CD4-positive, alpha-beta memory T cell (primary cell): ENCODE results near the gene PRDM7. TPM values are rescaled to one million over a fixed set of nuclear protein-coding genes. Genes with fewer than 3 reads are reported as not detected.
"Not testable (repeated sequence)": the region's sequence is repeated elsewhere in the genome, so short reads cannot be mapped to it uniquely, and the experiment has no call there.

Experiments used
- CTCF ChIA-PET: fragments of 350-600 bp; sonication (Branson Sonifier 250); formaldehyde crosslinking; loops from one replicate; lab custom pipeline; 2021; ENCODE audit warnings: inconsistent platforms; ENCODE audit not compliant: partially characterized antibody; lab: Charles Lee
- POLR2A ChIA-PET: fragments of 350-600 bp; sonication (Branson Sonifier 250); formaldehyde crosslinking; loops from one replicate; lab custom pipeline; 2021; ENCODE audit not compliant: partially characterized antibody; lab: Charles Lee
- DNase-seq, 5 donors: peaks; one replicate each; pipeline versions ENCODE4 v3.0.0 to v3.0.0-alpha.2; 2020 to 2022; ENCODE audit warnings: mixed read lengths in 1 of 5
- H3K27ac ChIP-seq: one replicate; pipeline ENCODE4 v1.7.0; 2013; ENCODE audit warnings: low read depth, low read length
- H3K27me3 ChIP-seq: 2 replicates; pipeline ENCODE4 v1.7.0; 2013; ENCODE audit warnings: mild to moderate bottlenecking, low read length, moderate library complexity; ENCODE audit not compliant: insufficient read depth
- H3K36me3 ChIP-seq: 2 replicates; pipeline ENCODE4 v1.7.0; 2013; ENCODE audit warnings: mild to moderate bottlenecking, low read length, moderate library complexity; ENCODE audit not compliant: insufficient read depth
- H3K4me1 ChIP-seq: 2 replicates; pipeline ENCODE4 v1.7.0; 2013; ENCODE audit warnings: mild to moderate bottlenecking, low read length, moderate library complexity; ENCODE audit not compliant: insufficient read depth
- H3K4me3 ChIP-seq, 2 donors: one replicate each; pipeline ENCODE4 v1.7.0; 2013; ENCODE audit warnings: low read length in 2 of 2, mild to moderate bottlenecking in 1 of 2
- H3K9me3 ChIP-seq, 2 donors: one replicate each; pipeline ENCODE4 v1.7.0; 2013; ENCODE audit warnings: low read length in 2 of 2, control low read depth in 1 of 2; ENCODE audit not compliant: control insufficient read depth in 1 of 2
- H3K27ac Mint-ChIP-seq, 7 donors: one replicate each; pipeline ENCODE4 v1.8.0; 2020 to 2021; ENCODE audit warnings: mixed read lengths in 7 of 7, mild to moderate bottlenecking in 6 of 7, inconsistent platforms in 3 of 7, moderate library complexity in 3 of 7
- H3K27me3 Mint-ChIP-seq, 2 donors: one replicate each; pipeline ENCODE4 v1.8.0; 2020 to 2021; ENCODE audit warnings: mixed read lengths in 2 of 2
- H3K36me3 Mint-ChIP-seq, 2 donors: one replicate each; pipeline ENCODE4 v1.8.0; 2020 to 2021; ENCODE audit warnings: mixed read lengths in 2 of 2, inconsistent platforms in 1 of 2, mild to moderate bottlenecking in 1 of 2
- H3K4me1 Mint-ChIP-seq, 4 donors: one replicate each; pipeline ENCODE4 v1.8.0; 2020 to 2021; ENCODE audit warnings: mixed read lengths in 4 of 4, mild to moderate bottlenecking in 1 of 4
- H3K4me3 Mint-ChIP-seq, 8 donors: one replicate each; pipeline ENCODE4 v1.8.0; 2020 to 2021; ENCODE audit warnings: mixed read lengths in 8 of 8, mild to moderate bottlenecking in 7 of 8, moderate library complexity in 6 of 8, inconsistent platforms in 3 of 8
- H3K9me3 Mint-ChIP-seq, 8 donors: one replicate each; pipeline ENCODE4 v1.8.0; 2020 to 2021; ENCODE audit warnings: mixed read lengths in 8 of 8, mild to moderate bottlenecking in 5 of 8, inconsistent platforms in 3 of 8, moderate library complexity in 1 of 8
- intact Hi-C: fragments of 100-400 bp; cut with micrococcal nuclease; formaldehyde crosslinking; loops from one replicate; pipeline ENCODE4 v1.15.1; 2023
- polyA plus RNA-seq, 2 donors: library from polyadenylated mRNA; unstranded; fragments of 300-500 nt; fragmentation: Illumina TruSeq; gene quantifications; one replicate each; pipeline ENCODE4 v1.2.3, GENCODE V29; 2021
- total RNA-seq, 2 experiments: library from RNA; stranded (reverse); gene quantifications; one replicate each; pipeline ENCODE4 v1.2.3, GENCODE V29; 2021

PRDM7 gene
- total and polyA plus RNA-seq, 4 experiments from 2014 or later = not detected

GRCh38 chr16:90101332-90101731 is 24.2 kb upstream of the PRDM7 start:
- H3K9me3 Mint-ChIP-seq, DNase-seq, H3K36me3 ChIP-seq, H3K27ac ChIP-seq, H3K27me3 ChIP-seq, H3K27ac Mint-ChIP-seq, H3K4me1 Mint-ChIP-seq, H3K36me3 Mint-ChIP-seq, POLR2A ChIA-PET, intact Hi-C loops, H3K4me3 Mint-ChIP-seq, H3K4me3 ChIP-seq, CTCF ChIA-PET, H3K4me1 ChIP-seq, H3K27me3 Mint-ChIP-seq, H3K9me3 ChIP-seq: not testable (repeated sequence)

GRCh38 chr16:90100790-90101189 is 23.7 kb upstream of the PRDM7 start:
- POLR2A ChIA-PET = not testable (repeated sequence)

GRCh38 chr16:90100229-90100628 is 23.1 kb upstream of the PRDM7 start:
- CTCF ChIA-PET, H3K27me3 Mint-ChIP-seq, H3K27ac ChIP-seq, H3K27ac Mint-ChIP-seq, H3K27me3 ChIP-seq, H3K36me3 ChIP-seq, H3K4me3 ChIP-seq, H3K36me3 Mint-ChIP-seq, H3K9me3 Mint-ChIP-seq, DNase-seq, POLR2A ChIA-PET, H3K9me3 ChIP-seq, H3K4me1 Mint-ChIP-seq, intact Hi-C loops, H3K4me3 Mint-ChIP-seq, H3K4me1 ChIP-seq: not testable (repeated sequence)

More at GRCh38 chr16:90100790-90101189, 23.7 kb upstream of the PRDM7 start:
- H3K4me1 ChIP-seq, H3K27ac Mint-ChIP-seq, CTCF ChIA-PET, H3K27me3 ChIP-seq, H3K36me3 ChIP-seq, H3K4me3 Mint-ChIP-seq, DNase-seq, H3K36me3 Mint-ChIP-seq, H3K27me3 Mint-ChIP-seq, H3K4me1 Mint-ChIP-seq, H3K27ac ChIP-seq, intact Hi-C loops, H3K9me3 Mint-ChIP-seq, H3K4me3 ChIP-seq, H3K9me3 ChIP-seq: not testable (repeated sequence)

- DNase-seq, H3K36me3 ChIP-seq, POLR2A ChIA-PET, H3K9me3 ChIP-seq, H3K27ac ChIP-seq, H3K27ac Mint-ChIP-seq, H3K9me3 Mint-ChIP-seq, H3K27me3 Mint-ChIP-seq, H3K4me3 Mint-ChIP-seq, H3K27me3 ChIP-seq, H3K4me1 Mint-ChIP-seq, intact Hi-C loops, H3K36me3 Mint-ChIP-seq, CTCF ChIA-PET, H3K4me1 ChIP-seq, H3K4me3 ChIP-seq: not testable (repeated sequence)
Observed at GRCh38 chr16:90098936-90099335, 21.8 kb upstream of the PRDM7 start.

GRCh38 chr16:90097010-90097684 is 20.0 kb upstream of the PRDM7 start:
- H3K27me3 Mint-ChIP-seq, H3K36me3 Mint-ChIP-seq, H3K27ac Mint-ChIP-seq, CTCF ChIA-PET, intact Hi-C loops, H3K9me3 ChIP-seq, POLR2A ChIA-PET, H3K4me3 ChIP-seq, DNase-seq, H3K36me3 ChIP-seq, H3K4me1 Mint-ChIP-seq, H3K9me3 Mint-ChIP-seq, H3K4me3 Mint-ChIP-seq, H3K27me3 ChIP-seq, H3K27ac ChIP-seq, H3K4me1 ChIP-seq: not testable (repeated sequence)

GRCh38 chr16:90094791-90095190 is 17.7 kb upstream of the PRDM7 start:
- POLR2A ChIA-PET, H3K27ac ChIP-seq, H3K9me3 ChIP-seq, intact Hi-C loops, H3K4me3 Mint-ChIP-seq, H3K4me1 Mint-ChIP-seq, H3K36me3 Mint-ChIP-seq, H3K27me3 Mint-ChIP-seq, H3K27me3 ChIP-seq, DNase-seq, H3K4me1 ChIP-seq, H3K4me3 ChIP-seq, H3K36me3 ChIP-seq, H3K9me3 Mint-ChIP-seq, CTCF ChIA-PET: not testable (repeated sequence)
- peak overlapping the region in 1 of 7 donors; percentile 46 for H3K27ac Mint-ChIP-seq

- CTCF ChIA-PET, H3K27ac ChIP-seq, intact Hi-C loops, H3K4me1 ChIP-seq, H3K36me3 Mint-ChIP-seq, H3K9me3 ChIP-seq, H3K27me3 ChIP-seq, H3K9me3 Mint-ChIP-seq, H3K4me3 ChIP-seq, H3K36me3 ChIP-seq, H3K27ac Mint-ChIP-seq, POLR2A ChIA-PET, H3K4me3 Mint-ChIP-seq, DNase-seq, H3K4me1 Mint-ChIP-seq, H3K27me3 Mint-ChIP-seq: not testable (repeated sequence)
Observed at GRCh38 chr16:90094296-90094695, 17.2 kb upstream of the PRDM7 start.

- H3K27me3 Mint-ChIP-seq, H3K4me3 Mint-ChIP-seq, intact Hi-C loops, H3K27me3 ChIP-seq, H3K4me1 Mint-ChIP-seq, H3K4me1 ChIP-seq, H3K9me3 Mint-ChIP-seq, H3K27ac Mint-ChIP-seq, H3K27ac ChIP-seq, POLR2A ChIA-PET, H3K36me3 Mint-ChIP-seq, DNase-seq, H3K9me3 ChIP-seq, H3K36me3 ChIP-seq, CTCF ChIA-PET, H3K4me3 ChIP-seq: not testable (repeated sequence)
Observed at GRCh38 chr16:90093799-90094198, 16.7 kb upstream of the PRDM7 start.
